Measurements from ENCODE around the gene SPAG7. TPM values are rescaled to one million over a fixed set of nuclear protein-coding genes. Genes with fewer than 3 reads are reported as not detected.

Gene SPAG7
- total and polyA plus RNA-seq, 7 donors, result 42.6 to 84.5 (median 73.9) TPM

DNA sequence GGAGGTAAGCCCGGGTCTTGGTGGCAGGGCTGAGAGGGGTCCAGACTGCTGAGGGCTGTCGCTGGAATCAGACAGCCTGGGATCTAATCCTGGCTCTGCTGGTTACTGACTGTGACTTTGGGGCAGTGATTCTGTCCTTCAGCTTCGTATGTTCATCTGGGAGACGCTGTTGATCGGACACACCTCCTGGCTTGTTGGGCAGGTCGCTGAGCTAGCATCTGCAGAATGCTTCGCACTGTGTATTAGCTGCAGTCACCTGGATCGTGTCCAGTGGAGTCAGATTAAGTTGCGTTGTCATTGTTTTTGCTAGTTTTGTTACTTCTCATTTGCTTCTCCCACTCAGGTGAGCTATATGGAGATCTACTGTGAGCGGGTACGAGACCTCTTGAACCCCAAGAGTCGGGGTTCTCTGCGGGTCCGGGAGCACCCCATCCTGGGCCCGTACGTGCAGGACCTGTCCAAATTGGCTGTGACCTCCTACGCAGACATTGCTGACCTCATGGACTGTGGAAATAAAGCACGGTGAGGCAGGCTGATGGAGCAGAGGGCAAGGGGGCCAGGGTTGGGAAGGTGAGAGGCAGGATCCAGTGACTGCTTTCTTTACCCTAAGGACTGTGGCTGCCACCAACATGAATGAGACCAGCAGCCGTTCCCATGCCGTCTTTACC lies 34.6 kb upstream of the SPAG7 start:
- intact Hi-C loops (cut with DNase I), result no loop called here
- DNase-seq, result no peak
- TF ChIP-seq POLR2AphosphoS5 (IDR thresholded peaks at IDR 0.05) (no peak), POLR2A (IDR thresholded peaks at IDR 0.05) (no peak), CTCF (IDR thresholded peaks at IDR 0.05) (no peak), EP300 (IDR thresholded peaks at IDR 0.05) (no peak)
- peaks cover 0 to 26% (median 25%) of the 10 kb centered on the region in 4 donors for H3K4me1 ChIP-seq
- H3K36me3 ChIP-seq, result peaks cover 38 to 67% (median 64%) of the 10 kb centered on the region in 4 donors
- WGBS, 2 donors, result 95 to 96% methylated on average over 20 of the region's 20 CpGs
- H3K9me3 ChIP-seq, result no peaks in the 10 kb centered on the region
- H3K27me3 ChIP-seq, result no peaks in the 10 kb centered on the region
- no peak overlapping the region for H3K4me3 ChIP-seq
- no peak overlapping the region for H3K27ac ChIP-seq

- 80 to 85% methylated on average over 11 of the region's 11 CpGs for WGBS, 2 donors
- Histone ChIP-seq H3K36me3 (peaks cover 32 to 47% (median 44%) of the 10 kb centered on the region in 4 donors), H3K27ac (peak overlapping the region; percentile 96 to 97 (median 96)), H3K9me3 (no peaks in the 10 kb centered on the region), H3K4me1 (peaks cover 0 to 34% (median 31%) of the 10 kb centered on the region in 4 donors), H3K4me3 (peak overlapping the region; percentile 0 to 99 (median 94)), H3K27me3 (no peaks in the 10 kb centered on the region)
- DNase-seq, result peak; percentile 92
- intact Hi-C loops (cut with DNase I), result no loop called here
- TF ChIP-seq EP300 (IDR thresholded peaks at IDR 0.05), result no peak
- TF ChIP-seq POLR2AphosphoS5 (IDR thresholded peaks at IDR 0.05), result peak in 2 of 4 donors; percentile 11 to 35
- TF ChIP-seq CTCF (IDR thresholded peaks at IDR 0.05), result no peak
- TF ChIP-seq POLR2A (IDR thresholded peaks at IDR 0.05), result no peak
Observed at GRCh38 chr17:5000237-5000639, 32.6 kb upstream of the SPAG7 start.

GRCh38 chr17:4999430-5000093 lies 31.9 kb upstream of the SPAG7 start:
- no peak for DNase-seq
- peaks cover 0 to 34% (median 31%) of the 10 kb centered on the region in 4 donors for H3K4me1 ChIP-seq
- no peaks in the 10 kb centered on the region for H3K27me3 ChIP-seq
- WGBS, 2 donors, result 66 to 72% methylated on average over 12 of the region's 12 CpGs
- intact Hi-C loops (cut with DNase I), result loop anchor here (2.0 kb wide), 1 partner anchor 31 kb away; no protein-coding TSS in a partner anchor
- peaks cover 26 to 40% (median 37%) of the 10 kb centered on the region in 4 donors for H3K36me3 ChIP-seq
- peak overlapping the region; percentile 96 to 97 (median 96) for H3K27ac ChIP-seq
- peak overlapping the region; percentile 90 to 99 (median 98) for H3K4me3 ChIP-seq
- H3K9me3 ChIP-seq, result no peaks in the 10 kb centered on the region
- no peak for TF ChIP-seq EP300 (IDR thresholded peaks at IDR 0.05)
- TF ChIP-seq POLR2AphosphoS5 (IDR thresholded peaks at IDR 0.05), result no peak
- no peak for TF ChIP-seq CTCF (IDR thresholded peaks at IDR 0.05)
- no peak for TF ChIP-seq POLR2A (IDR thresholded peaks at IDR 0.05)

GRCh38 chr17:4998732-4999429 lies 31.3 kb upstream of the SPAG7 start:
- TF ChIP-seq POLR2AphosphoS5 (IDR thresholded peaks at IDR 0.05) (no peak), CTCF (IDR thresholded peaks at IDR 0.05) (no peak), POLR2A (IDR thresholded peaks at IDR 0.05) (no peak), EP300 (IDR thresholded peaks at IDR 0.05) (no peak)
- H3K4me1 ChIP-seq, result peaks cover 0 to 34% (median 31%) of the 10 kb centered on the region in 4 donors
- H3K4me3 ChIP-seq, result peak overlapping the region; percentile 90 to 99 (median 98)
- no peaks in the 10 kb centered on the region for H3K27me3 ChIP-seq
- no peak for DNase-seq
- peaks cover 19 to 33% (median 30%) of the 10 kb centered on the region in 4 donors for H3K36me3 ChIP-seq
- H3K9me3 ChIP-seq, result no peaks in the 10 kb centered on the region
- intact Hi-C loops (cut with DNase I), result loop anchor here (2.0 kb wide), 1 partner anchor 32 kb away; no protein-coding TSS in a partner anchor
- WGBS, 2 donors, result 4 to 31% methylated on average over 14 of the region's 14 CpGs
- peak overlapping the region; percentile 96 to 97 (median 96) for H3K27ac ChIP-seq
